Measurements from ENCODE around the gene TULP4. TPM values are rescaled to one million over a fixed set of nuclear protein-coding genes. Genes with fewer than 3 reads are reported as not detected.

TULP4 gene
- total RNA-seq, 1 donor from 2014 or later: 18.5 TPM

DNA sequence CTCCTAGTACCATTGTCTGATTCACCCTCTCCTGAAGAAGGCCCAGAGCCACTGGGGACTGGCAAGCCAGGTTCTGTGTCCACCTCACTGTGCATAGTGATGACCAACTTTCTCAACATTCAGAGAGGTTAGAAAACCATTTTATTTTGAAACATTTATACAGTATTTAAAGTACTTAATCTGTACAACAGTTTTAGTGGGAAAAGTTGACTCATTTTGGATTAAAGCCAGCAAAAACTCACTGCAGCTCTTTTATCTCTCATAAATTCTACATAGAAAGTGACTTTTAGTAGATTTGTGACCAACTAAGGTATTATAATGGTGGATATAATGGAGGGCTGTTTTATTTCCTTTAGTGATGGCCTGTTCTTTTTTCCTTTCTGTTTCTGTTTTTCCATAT is 9.7 kb downstream of the TULP4 start:
- Histone ChIP-seq H3K27ac (no peak overlapping the region), H3K9me3 (no peaks in the 10 kb centered on the region), H3K36me3 (no peaks in the 10 kb centered on the region), H3K4me3 (no peak overlapping the region), H3K27me3 (no peaks in the 10 kb centered on the region), H3K4me1 (peaks cover 3 to 9% of the 10 kb centered on the region in 2 donors)
- TF ChIP-seq CTCF (IDR thresholded peaks at IDR 0.05): no peak
- DNase-seq (ENCODE audit: low spot score in 2 of 2): no peak
- intact Hi-C loops (cut with DNase I): no loop called here

DNA sequence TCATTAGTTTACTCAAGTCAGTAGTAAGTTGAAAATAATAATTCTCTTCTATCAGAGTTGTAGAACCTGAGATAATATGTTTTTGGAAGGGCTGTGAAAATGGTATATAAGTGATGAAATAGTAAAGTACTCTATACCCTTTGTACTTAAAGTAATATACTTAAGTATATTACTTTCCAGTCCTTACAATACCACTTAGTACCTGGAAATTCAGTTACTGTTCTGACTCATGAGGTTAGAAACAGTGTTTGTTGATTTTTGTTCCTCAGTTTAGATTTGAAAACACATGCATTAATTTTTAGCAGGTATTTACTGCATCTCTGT is 10.1 kb downstream of the TULP4 start:
- Histone ChIP-seq H3K4me3 (no peak overlapping the region), H3K4me1 (peaks cover 3 to 9% of the 10 kb centered on the region in 2 donors), H3K27ac (no peak overlapping the region), H3K9me3 (no peaks in the 10 kb centered on the region), H3K36me3 (no peaks in the 10 kb centered on the region), H3K27me3 (no peaks in the 10 kb centered on the region)
- TF ChIP-seq CTCF (IDR thresholded peaks at IDR 0.05): no peak
- intact Hi-C loops (cut with DNase I): no loop called here
- no peak for DNase-seq (ENCODE audit: low spot score in 2 of 2)

GRCh38 chr6:158322724-158323560 is 10.7 kb downstream of the TULP4 start:
- no peak for TF ChIP-seq CTCF (IDR thresholded peaks at IDR 0.05)
- DNase-seq (ENCODE audit: low spot score in 2 of 2): no peak
- Histone ChIP-seq H3K4me3 (no peak overlapping the region), H3K27me3 (no peaks in the 10 kb centered on the region), H3K4me1 (peaks cover 3 to 9% of the 10 kb centered on the region in 2 donors), H3K9me3 (no peaks in the 10 kb centered on the region), H3K36me3 (no peaks in the 10 kb centered on the region), H3K27ac (no peak overlapping the region)
- intact Hi-C loops (cut with DNase I): no loop called here

GRCh38 chr6:158323561-158323958 is 11.3 kb downstream of the TULP4 start:
- no peak overlapping the region for H3K4me3 ChIP-seq
- DNase-seq (ENCODE audit: low spot score in 2 of 2): no peak
- H3K27ac ChIP-seq: no peak overlapping the region
- H3K9me3 ChIP-seq: no peaks in the 10 kb centered on the region
- no peaks in the 10 kb centered on the region for H3K36me3 ChIP-seq
- H3K27me3 ChIP-seq: no peaks in the 10 kb centered on the region
- peaks cover 3 to 9% of the 10 kb centered on the region in 2 donors for H3K4me1 ChIP-seq
- TF ChIP-seq CTCF (IDR thresholded peaks at IDR 0.05): no peak
- intact Hi-C loops (cut with DNase I): no loop called here

DNA sequence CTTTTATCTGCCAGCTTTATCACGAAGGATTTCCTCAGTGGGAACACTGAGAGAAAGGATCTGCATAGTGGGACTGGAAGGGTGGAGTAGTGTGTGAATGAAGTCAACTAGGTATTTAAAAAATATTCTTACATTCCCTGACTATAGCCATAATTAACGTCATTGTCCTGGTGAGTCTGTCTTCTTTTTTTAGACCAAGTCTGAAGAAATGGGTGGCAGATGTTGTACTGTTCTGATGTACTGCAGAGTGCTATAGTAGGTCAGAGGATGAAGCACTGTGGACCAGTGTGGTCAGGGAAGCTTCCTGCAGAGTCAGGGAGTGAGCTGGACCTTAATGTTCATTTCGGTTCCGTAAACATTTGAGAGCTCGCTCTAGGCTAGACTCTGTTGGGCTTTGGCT is 11.9 kb downstream of the TULP4 start:
- Histone ChIP-seq H3K9me3 (no peaks in the 10 kb centered on the region), H3K27ac (no peak overlapping the region), H3K4me1 (peaks cover 3 to 12% of the 10 kb centered on the region in 2 donors), H3K36me3 (no peaks in the 10 kb centered on the region), H3K4me3 (no peak overlapping the region), H3K27me3 (no peaks in the 10 kb centered on the region)
- TF ChIP-seq CTCF (IDR thresholded peaks at IDR 0.05): no peak
- no peak for DNase-seq (ENCODE audit: low spot score in 2 of 2)
- intact Hi-C loops (cut with DNase I): no loop called here
